HG03432 (cell line): ENCODE data around the gene POLR3GL.
"Not testable (repeated sequence)": the region's sequence is repeated elsewhere in the genome, so short reads cannot be mapped to it uniquely, and the experiment has no call there.

Experiments
- ATAC-seq: cut with Tn5 transposase; IDR thresholded peaks from one replicate; pipeline ENCODE4 v1.9.1; 2021; ENCODE audit warnings: mild to moderate bottlenecking, moderate library complexity; ENCODE audit not compliant: unreplicated experiment

Gene POLR3GL, protein sequence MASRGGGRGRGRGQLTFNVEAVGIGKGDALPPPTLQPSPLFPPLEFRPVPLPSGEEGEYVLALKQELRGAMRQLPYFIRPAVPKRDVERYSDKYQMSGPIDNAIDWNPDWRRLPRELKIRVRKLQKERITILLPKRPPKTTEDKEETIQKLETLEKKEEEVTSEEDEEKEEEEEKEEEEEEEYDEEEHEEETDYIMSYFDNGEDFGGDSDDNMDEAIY

DNA sequence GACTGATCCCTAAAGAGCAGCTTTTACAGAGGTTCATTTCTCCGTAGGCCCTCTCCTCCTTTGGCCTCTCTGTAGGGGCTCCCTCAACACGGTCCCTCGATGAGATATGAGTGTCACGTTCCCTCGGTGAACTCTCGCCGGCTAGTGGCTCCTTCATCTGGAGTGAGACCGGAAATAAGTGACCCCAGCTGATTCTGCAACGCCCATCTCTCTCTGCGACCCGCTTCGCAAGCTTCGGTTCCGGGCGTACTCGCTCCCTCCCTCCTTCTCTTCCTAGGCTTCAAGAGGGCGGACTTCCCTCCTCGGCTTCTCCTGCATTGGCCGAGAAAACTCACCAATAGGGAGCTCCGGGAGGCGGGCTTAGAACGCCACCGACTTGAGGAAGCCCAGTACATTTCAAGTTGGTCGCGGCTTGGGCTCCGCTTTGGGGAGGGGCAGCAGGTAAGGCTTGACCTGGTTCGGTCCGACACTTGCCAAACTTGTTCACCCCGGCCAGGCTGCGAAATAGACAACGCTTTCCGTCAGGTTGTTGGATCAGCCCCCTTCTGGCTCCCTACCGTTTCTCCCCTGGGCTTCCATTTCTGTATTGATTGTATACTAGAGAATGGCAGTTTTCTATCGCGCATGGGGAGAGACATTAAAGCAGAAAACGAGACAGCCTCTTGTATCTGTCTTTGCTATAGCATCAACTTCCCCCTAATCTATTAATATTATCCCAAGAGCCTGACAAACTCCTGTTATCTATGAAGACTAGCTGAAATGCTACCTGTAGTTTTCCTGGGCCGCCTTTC lies at the start of gene POLR3GL, which contains the start of gene ANKRD34A:
Gene POLR3GL, plus strand, starts transcription at position 363 of the 791 bp plus-strand sequence. CDS start 10,176 bp downstream, outside the sequence.
Gene ANKRD34A, minus strand, starts transcription at position 248 of the 791 bp plus-strand sequence. CDS start 2,816 bp downstream, outside the sequence.
- peak; percentile 92 for ATAC-seq

DNA sequence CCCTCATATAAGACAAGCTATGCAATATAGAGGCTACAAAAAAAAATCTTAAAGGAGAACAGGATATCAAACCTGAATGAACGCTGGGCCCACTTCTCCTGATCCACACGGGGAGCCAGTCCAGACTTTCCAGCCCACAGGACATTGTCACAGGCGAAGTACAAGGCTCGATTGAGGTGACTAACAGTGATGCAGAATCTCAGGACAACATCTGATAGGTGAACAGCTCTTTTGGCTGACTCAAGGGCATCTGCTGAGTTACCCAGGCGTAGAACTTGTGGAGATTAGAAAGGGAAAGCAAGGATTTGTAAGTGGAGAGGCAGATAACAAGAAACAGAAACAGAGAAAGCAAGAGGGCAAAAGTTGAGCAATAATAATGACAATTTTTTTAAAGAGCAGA lies 47.7 kb upstream of the POLR3GL start:
- no peak for ATAC-seq

DNA sequence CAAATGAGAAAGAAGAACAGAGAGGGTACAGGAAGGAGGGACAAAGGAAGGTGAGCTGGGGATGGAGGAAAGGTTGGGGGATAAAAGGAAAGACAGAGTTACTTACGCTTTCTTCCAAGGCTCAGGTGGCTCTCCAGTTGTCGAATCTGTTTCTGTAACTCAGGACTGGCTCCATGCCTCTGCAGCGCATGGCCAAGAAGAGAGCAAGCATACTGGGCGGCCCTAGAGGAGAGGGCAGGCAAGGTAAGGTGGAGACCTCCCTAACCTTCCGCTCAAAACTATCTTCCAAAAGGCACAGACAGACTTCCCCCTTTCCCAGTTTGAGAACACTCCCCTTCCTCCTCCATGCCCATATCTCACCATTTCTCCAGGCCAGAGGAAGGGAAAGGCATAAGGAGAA lies 46.9 kb upstream of the POLR3GL start:
- ATAC-seq, result no peak

DNA sequence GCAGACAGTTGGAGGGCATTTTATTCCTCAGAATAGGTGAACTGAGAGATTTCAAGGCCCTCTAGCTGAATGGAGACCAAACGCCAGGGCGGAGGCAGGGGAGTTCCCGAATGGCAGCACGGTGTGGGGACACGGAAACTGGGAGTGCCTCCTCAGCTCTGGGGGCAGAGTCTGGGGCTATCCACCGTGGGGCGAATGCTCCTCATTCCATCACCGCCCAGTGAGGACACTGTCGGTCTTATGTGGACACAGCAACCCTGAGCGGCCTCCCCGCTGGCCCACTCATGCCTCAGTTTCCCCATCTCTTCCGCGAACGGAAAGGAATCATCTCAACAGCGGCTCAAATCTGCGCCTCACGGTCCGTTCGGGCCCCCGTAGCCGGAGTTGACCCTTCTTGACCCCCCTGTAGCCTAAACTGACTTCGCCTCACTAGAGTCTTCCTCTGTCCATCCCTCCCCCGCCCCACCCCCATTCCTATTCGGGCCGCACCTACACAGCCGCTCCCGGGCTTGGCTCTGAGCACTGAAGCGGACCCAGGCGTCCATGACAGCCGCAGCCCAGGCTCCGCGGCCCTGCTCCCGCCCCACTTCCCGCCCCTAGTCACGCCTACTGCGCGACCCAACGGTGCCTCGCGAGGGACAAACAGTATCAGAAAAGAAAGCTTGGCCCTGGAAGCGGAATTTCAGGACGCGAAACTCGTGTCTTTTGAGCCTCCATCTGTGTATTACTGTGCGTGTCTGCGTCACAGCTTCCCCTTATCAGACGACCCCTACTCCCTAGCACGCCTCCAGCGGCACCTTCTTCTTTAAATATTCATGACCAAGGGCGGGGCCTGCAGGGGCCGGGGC lies 46.1 kb upstream of the POLR3GL start, which contains the start of gene PEX11B:
Gene PEX11B, minus strand, starts transcription at position 574 of the 848 bp plus-strand sequence. Its CDS starts 29 bp downstream, at position 545.
- peak; percentile 85 for ATAC-seq

DNA sequence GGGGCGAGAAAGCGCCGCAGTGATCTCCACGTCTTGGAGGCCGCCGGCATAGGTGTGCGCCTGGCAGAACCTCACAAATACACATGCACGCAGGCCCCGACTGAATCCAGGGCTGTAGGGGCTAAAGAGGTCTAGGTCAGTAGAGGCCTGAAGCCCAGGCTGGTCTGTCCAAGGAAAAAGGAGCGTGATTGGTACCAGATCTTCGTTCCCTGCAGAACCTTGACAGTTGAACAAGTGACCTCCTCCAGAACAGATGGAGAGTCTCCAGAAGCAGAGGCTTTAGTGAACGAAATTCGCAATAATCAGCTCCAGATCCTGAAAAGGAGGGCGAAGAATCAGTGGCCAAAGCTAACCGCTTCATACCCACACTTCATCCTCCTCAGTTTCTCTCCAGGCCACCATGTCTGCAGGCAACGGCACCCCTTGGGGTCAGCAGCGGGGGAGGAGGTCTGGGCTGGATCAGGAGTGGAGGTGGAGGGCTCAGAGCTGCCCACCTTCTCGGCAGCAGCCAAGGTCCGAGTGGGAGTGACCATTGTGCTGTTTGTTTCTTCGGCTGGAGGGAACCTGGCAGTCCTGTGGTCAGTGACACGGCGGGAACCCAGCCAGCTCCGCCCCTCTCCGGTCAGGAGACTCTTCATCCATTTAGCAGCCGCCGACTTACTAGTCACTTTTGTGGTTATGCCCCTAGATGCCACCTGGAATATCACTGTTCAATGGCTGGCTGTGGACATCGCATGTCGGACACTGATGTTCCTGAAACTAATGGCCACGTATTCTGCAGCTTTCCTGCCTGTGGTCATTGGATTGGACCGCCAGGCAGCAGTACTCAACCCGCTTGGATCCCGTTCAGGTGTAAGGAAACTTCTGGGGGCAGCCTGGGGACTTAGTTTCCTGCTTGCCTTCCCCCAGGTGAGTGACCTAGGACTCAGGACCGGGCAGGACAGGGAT lies 45.2 kb upstream of the POLR3GL start:
- ATAC-seq, result peak; percentile 84

DNA sequence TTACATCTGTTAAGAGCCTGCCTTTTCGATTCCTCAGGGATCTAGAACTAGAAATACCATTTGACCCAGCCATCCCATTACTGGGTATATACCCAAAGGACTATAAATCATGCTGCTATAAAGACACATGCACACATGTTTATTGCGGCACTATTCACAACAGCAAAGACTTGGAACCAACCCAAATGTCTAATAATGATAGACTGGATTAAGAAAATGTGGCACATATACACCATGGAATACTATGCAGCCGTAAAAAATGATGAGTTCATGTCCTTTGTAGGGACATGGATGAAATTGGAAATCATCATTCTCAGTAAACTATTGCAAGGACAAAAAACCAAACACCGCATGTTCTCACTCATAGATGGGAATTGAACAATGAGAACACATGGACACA lies 44.2 kb upstream of the POLR3GL start:
- ATAC-seq, result not testable (repeated sequence)

DNA sequence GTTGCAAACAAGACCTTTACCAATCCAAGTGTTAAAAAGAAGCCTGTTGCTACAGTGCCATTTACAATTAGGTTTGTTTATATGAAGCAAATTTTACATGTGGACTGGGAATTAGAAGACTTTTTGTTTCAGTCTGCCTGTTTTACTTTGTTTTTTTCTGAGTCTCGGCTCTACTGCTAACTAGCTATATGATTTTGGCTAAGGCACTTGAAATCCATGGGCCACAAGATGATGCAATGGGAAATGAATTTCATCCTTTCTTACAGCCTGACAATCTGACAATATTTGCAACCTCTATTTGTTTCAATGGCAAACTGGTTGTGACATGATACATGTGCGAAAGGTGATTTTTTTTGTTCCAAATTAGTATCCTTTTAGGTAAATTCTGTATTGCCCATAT lies 42.2 kb upstream of the POLR3GL start:
- no peak for ATAC-seq

DNA sequence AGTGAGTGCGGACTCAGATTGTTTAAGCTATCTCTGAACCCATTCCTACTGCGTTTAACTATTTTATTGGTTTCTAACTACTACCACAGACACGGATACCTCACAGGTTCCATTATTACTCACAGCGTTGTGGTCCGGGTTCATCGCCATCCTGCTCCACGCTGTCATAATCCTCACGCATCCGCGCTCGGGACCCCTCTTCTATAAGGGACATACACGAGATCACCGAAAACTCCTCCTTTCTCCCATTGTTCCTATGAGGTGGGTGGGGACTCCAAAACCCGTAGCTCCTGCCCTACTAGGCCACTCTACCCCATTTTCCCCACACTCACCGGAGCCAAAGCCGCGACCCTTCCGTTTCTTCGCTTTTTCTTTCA lies 37.8 kb upstream of the POLR3GL start:
- peak; percentile 8 for ATAC-seq

DNA sequence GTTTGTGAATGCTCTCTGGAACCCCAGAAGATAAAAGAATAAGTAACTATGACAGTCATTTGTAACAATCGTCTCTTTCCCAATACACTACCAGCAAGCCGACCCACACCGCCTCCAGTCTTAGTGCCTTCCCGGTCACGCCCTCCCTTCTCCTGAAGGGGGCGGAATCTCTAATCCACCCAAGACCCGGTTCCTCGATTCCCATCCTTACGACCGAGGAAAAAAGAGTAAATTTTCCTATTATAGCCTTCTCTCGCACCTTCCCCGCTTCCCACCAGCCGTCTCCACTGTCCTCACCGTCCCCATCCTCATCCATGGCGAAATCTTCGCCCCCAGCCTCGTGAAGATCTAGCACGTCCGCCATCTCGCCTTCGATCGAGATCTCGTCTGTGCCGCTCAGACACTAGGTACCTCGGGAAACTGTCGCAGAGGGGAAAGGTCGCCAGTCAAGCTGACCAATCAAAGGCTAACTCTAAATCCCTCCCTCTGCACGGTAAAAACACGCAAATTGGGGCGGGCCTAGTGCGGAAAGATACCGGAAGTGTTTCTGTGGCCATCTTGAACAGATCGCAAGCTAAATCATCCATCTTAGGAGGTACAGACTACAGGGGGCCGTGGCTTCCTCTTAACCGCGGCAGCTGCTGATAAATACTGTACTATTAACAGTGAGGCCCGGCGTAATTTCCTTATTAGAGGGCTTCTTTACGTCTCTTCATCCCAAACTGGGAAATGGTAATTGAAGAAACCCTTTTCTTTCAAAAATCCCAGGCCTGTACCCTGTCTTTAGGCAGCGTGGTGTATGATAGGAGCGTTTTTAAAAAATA lies 37.2 kb upstream of the POLR3GL start, which contains the start of gene RBM8A:
Gene RBM8A, minus strand, starts transcription at position 422 of the 824 bp plus-strand sequence. Its CDS starts 58 bp downstream, at position 364.
- ATAC-seq, result peak; percentile 94

DNA sequence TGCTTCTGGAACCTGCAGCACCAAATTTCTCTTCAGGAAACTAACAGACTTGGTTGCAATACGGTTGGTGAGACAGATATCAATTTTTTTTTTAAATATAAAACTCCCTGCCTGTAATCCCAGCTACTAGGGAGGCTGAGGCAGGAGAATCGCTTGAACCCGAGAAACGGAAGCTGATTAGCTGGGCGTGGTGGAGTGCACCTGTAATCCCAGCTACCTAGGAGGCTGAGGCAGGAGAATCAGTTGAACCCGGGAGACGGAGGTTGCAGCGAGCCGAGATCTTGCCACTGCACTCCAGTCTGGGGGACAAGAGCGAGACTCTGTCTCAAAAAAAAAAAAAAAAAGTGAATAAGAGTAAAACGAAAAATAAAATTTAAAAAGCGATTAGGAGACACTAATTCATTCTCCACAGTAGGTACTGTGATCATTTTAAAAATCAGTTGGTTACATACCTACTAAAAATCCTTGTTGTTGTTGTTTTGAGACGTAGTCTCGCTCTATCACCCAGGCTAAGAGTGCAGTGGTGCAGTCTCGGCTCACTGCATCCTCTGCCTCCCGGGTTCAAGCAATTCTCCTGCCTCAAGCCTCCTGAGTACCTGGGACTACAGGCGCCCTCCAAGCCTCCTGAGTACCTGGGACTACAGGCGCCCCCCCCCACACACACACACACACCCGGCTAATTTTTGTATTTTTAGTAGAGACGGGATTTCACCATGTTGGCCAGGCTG lies 36.4 kb upstream of the POLR3GL start:
- ATAC-seq, result no peak

DNA sequence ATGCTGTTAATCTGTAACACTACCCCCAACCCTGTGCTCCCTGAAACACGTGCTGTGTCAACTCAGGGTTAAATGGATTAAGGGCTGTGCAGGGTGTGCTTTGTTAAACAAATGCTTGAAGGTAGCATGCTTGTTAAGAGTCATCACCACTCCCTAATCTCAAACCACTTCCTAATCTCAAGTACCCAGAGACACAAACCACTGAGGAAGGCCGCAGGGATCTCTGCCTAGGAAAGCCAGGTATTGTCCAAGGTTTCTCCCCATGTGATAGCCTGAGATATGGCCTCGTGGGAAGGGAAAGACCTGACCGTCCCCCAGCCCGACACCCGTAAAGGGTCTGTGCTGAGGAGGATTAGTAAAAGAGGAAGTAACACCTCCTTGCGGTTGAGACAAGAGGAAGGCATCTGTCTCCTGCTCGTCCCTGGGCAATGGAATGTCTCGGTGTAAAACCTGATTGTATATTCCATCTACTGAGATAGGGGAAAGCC lies 31.9 kb upstream of the POLR3GL start:
- not testable (repeated sequence) for ATAC-seq

DNA sequence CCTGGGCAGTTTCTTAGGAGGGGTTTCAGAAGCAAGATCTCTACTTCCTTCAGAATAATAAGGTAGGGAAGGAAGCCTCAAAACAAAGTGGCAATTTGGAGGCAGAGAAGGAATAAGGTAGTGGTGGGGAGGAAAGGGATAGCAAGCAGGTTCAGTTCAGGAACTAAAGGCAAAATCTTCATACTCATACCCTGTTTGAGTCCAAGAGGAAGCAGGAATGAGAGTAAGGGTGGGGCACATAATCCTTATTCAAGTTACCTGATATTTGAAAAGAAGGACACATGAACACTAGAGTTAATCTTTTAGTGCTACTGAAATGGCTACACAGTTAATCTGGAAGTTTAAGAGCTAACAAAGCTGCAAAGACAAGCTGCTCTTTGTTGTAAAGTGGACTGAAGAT lies 28.8 kb upstream of the POLR3GL start:
- ATAC-seq, result no peak

DNA sequence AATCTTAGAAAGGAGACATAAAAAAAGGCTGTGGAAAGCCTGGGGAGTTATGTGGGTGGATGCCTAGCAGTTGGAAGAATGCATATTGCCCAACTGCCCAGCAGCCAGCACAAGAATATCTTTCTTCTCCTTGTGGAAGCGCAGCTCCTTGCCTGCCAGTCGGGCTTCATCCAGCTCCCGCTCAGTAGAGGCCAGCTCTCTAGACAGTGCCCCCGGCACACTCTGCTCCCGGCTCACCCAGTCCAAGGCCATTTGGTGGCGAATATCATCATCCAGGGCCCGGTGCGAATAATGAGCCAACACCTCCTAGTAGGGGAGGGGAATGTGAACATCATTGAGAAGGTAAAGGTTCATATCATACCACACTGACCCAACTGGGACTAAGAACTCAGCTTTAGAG lies 28.2 kb upstream of the POLR3GL start:
- ATAC-seq, result no peak

DNA sequence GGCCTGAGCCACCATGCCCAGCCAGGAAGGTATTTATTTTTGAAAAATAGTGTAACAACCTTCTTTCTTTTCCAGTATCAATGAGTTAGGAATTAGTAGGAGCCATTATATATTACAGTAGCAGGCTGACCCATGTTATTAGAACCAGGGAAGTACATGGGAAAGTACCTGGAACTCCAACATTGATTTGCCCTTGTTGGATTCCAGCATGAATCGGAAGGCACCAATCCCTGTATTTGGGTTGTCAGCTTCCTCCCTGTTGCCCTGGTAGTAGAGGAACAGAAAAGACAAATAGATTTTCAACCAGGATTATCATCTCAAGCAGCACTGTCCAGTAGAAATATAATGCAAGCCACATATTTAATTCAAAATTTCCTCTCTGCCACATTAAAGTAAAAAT lies 27.1 kb upstream of the POLR3GL start:
- ATAC-seq, result no peak

DNA sequence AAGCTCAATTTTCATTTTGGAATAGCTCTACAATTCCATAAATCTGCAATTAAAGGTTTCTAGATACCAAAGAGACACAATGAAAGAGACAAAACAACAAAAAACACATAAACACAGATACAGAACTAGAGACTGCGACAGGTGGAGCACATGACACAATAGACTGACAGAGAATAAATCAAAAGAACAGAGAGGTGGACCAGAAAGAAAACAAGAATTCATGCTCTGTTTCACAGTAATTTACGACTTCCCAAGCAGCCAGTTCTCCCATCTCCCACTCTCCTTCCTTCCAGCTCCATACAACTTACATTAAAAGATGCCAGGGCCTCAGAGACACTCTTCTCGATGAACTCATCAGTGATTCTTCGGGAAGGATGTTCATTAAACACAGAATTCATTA lies 22.1 kb upstream of the POLR3GL start:
- ATAC-seq, result no peak

DNA sequence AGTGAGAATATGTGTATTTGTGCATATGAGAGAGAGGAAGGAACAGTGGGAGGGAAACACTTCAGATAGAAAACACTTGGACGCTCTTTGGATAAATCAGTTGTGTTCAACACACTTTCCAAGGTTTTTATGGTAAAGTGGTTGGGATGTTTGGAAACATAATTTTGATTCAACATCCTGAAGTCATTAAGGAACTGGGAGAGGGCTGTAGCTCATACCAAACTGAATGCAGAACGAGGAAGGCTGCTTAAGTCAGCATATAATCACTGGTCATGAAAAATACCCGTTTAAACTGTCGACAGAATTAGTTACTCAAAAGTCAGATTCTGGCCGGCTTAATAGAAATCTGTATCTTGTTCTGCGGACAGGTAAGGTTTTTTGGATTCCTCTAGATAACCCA lies 21.6 kb upstream of the POLR3GL start:
- ATAC-seq, result no peak

DNA sequence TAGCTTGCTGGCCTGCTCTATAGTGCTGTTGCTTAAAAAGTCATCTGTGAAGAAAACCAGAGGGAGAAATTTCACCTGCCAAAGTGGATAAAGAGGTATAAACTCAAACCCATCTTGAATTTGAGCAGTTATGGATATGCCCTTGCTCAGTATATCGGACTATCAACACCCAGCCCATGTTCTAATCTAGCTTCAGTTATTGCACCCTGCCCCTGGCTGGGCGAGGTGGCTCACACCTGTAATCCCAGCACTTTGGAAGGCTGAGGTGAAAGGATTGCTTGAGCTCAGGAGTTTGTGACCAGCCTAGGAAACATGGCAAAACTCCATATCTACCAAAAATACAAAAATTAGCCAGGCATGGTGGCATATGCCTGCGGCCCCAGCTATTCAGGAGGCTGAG lies 20.0 kb upstream of the POLR3GL start:
- no peak for ATAC-seq

DNA sequence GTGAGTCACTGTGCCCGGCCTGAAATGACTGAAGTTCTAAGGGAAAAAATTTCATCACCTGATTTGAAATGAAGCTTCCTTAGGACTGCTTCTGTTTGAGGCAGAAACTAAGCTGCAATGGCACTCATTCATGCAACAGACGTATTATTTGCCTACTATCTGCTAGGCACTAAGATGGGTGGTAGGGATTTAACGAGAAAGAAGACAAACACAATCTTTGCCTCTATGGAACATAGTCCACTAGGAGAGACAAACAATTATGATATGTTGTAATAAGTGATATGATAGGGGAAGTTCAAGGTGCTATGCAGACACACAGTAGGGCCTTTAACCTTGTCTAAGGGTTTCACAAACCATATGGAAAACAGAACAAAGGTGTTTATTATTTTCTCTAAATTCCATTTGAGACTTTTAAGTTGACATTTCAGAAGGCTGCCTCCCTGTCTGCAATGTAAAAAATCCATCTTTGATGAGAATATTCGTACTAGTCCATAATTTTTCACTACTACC lies 18.0 kb upstream of the POLR3GL start:
- ATAC-seq, result no peak
